HepG2 (cell line): Measurements from ENCODE around the gene EPM2A. TPM values are rescaled to one million over a fixed set of nuclear protein-coding genes. Genes with fewer than 3 reads are reported as not detected.

Source experiments
- IRF2 ChIP-seq: IDR thresholded peaks from 2 replicates; pipeline ENCODE4 v1.6.1; 2018; ENCODE audit warnings: missing genetic modification reagents, missing compliant biosample characterization
- ISL2 ChIP-seq: sonication (generic); formaldehyde crosslinking; IDR thresholded peaks from 2 replicates; pipeline ENCODE4 v1.5.0; 2020; ENCODE audit warnings: missing genetic modification reagents
- KDM6A ChIP-seq: IDR thresholded peaks from 2 replicates; pipeline ENCODE4 v1.6.1; 2016; ENCODE audit warnings: low read depth
- NFE2L2 ChIP-seq: fragments of 150-350 bp; IDR thresholded peaks from 2 replicates; pipeline ENCODE4 v1.6.1; 2014; ENCODE audit warnings: low read length
- NFRKB ChIP-seq: fragments of 450-650 bp; IDR thresholded peaks from 2 replicates; pipeline ENCODE4 v1.6.1; 2017
- NFYB ChIP-seq: sonication (generic); formaldehyde crosslinking; IDR thresholded peaks from 2 replicates; pipeline ENCODE4 v1.4.0; 2020; ENCODE audit warnings: missing genetic modification reagents
- ONECUT2 ChIP-seq: sonication (generic); formaldehyde crosslinking; IDR thresholded peaks from 2 replicates; pipeline ENCODE4 v1.4.0; 2020; ENCODE audit warnings: missing genetic modification reagents
- SNAI1 ChIP-seq: sonication (generic); formaldehyde crosslinking; IDR thresholded peaks from 2 replicates; pipeline ENCODE4 v1.5.0; 2020; ENCODE audit warnings: mild to moderate bottlenecking, missing genetic modification reagents, borderline replicate concordance
- TBP ChIP-seq: sonication (generic); formaldehyde crosslinking; IDR thresholded peaks from 2 replicates; pipeline ENCODE4 v1.5.0; 2020; ENCODE audit warnings: missing genetic modification reagents
- ZNF232 ChIP-seq: sonication (generic); formaldehyde crosslinking; IDR thresholded peaks from 2 replicates; pipeline ENCODE4 v1.4.0; 2020; ENCODE audit warnings: missing genetic modification reagents, borderline replicate concordance
- ZNF274 ChIP-seq: sonication (generic); formaldehyde crosslinking; IDR thresholded peaks from 2 replicates; pipeline ENCODE4 v1.5.1; 2020; ENCODE audit warnings: mild to moderate bottlenecking, missing genetic modification reagents
- polyA plus RNA-seq, 8 experiments: library from polyadenylated mRNA; depleted of rRNA in 3 of 8; stranded (reverse) in 7 of 8; unstranded in 1 of 8; fragments of >200 nt; fragmentation: Illumina TruSeq in 4 of 8; extraction: Trizol in 4 of 8; gene quantifications; 2 replicates each; pipeline versions ENCODE4 v1.2.1 to v1.2.3, GENCODE V29; 2011 to 2016; ENCODE audit warnings: low read depth in 4 of 8, missing spikeins in 1 of 8, mixed read lengths in 1 of 8; ENCODE audit not compliant: insufficient read depth in 1 of 8
- total RNA-seq, 5 experiments: library from RNA; depleted of rRNA; stranded (reverse); fragments of >200 nt; fragmentation: Illumina TruSeq; extraction: Trizol; gene quantifications; 2 replicates each; pipeline ENCODE4 v1.2.3, GENCODE V29; 2016; ENCODE audit warnings: low read depth in 1 of 5
- TF ChIP-seq, protein P1 (sequence below): sonication (generic); formaldehyde crosslinking; IDR thresholded peaks from 2 replicates; pipeline ENCODE4 v1.4.0; 2020; ENCODE audit warnings: missing genetic modification reagents, borderline replicate concordance
- TF ChIP-seq, protein P2 (sequence below): sonication (generic); formaldehyde crosslinking; IDR thresholded peaks from 2 replicates; pipeline ENCODE4 v1.4.0; 2020; ENCODE audit warnings: mild to moderate bottlenecking, missing genetic modification reagents
- TF ChIP-seq, protein P3 (sequence below): sonication (generic); formaldehyde crosslinking; IDR thresholded peaks from 2 replicates; pipeline ENCODE4 v1.8.1; 2023; ENCODE audit warnings: missing genetic modification reagents, inconsistent platforms, borderline replicate concordance
- TF ChIP-seq, protein P4 (sequence below): sonication (generic); formaldehyde crosslinking; IDR thresholded peaks from 2 replicates; pipeline ENCODE4 v1.4.0; 2020; ENCODE audit warnings: missing genetic modification reagents
- TF ChIP-seq, protein P5 (sequence below): sonication (generic); formaldehyde crosslinking; IDR thresholded peaks from 2 replicates; pipeline ENCODE4 v1.4.0; 2020; ENCODE audit warnings: missing genetic modification reagents, borderline replicate concordance
- TF ChIP-seq, protein P6 (sequence below): sonication (generic); formaldehyde crosslinking; IDR thresholded peaks from 2 replicates; pipeline ENCODE4 v1.5.0; 2020; ENCODE audit warnings: mild to moderate bottlenecking, missing genetic modification reagents

EPM2A gene
- total and polyA plus RNA-seq, 2 of the 13 experiments (the other 11 are each of a cell fraction or from before 2014, with no cell fraction given): 4.6 to 9.2 TPM

DNA sequence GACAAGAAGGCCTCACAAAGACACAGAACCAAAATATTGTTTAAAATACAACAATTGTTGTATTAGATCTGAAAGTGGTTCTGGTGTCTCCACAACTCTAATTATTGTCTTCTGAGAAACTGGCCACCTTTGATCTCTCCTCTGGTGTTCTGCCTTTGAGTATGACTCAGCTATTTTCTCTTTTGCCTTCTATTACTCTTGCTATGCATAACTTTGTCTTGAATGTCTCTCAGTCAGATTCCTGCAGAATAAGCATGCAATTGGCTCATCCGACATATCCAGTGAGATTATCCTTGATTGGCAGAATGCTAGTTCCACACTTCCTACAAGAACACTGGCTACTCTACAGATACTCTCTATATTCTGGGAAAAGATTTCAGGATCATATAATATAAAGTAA, 14.3 kb upstream of the EPM2A start (continued):
- TF ChIP-seq, protein P1, sequence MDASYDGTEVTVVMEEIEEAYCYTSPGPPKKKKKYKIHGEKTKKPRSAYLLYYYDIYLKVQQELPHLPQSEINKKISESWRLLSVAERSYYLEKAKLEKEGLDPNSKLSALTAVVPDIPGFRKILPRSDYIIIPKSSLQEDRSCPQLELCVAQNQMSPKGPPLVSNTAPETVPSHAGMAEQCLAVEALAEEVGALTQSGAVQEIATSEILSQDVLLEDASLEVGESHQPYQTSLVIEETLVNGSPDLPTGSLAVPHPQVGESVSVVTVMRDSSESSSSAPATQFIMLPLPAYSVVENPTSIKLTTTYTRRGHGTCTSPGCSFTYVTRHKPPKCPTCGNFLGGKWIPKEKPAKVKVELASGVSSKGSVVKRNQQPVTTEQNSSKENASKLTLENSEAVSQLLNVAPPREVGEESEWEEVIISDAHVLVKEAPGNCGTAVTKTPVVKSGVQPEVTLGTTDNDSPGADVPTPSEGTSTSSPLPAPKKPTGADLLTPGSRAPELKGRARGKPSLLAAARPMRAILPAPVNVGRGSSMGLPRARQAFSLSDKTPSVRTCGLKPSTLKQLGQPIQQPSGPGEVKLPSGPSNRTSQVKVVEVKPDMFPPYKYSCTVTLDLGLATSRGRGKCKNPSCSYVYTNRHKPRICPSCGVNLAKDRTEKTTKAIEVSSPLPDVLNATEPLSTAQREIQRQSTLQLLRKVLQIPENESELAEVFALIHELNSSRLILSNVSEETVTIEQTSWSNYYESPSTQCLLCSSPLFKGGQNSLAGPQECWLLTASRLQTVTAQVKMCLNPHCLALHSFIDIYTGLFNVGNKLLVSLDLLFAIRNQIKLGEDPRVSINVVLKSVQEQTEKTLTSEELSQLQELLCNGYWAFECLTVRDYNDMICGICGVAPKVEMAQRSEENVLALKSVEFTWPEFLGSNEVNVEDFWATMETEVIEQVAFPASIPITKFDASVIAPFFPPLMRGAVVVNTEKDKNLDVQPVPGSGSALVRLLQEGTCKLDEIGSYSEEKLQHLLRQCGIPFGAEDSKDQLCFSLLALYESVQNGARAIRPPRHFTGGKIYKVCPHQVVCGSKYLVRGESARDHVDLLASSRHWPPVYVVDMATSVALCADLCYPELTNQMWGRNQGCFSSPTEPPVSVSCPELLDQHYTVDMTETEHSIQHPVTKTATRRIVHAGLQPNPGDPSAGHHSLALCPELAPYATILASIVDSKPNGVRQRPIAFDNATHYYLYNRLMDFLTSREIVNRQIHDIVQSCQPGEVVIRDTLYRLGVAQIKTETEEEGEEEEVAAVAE (CRISPR knock-in tag): peak; percentile 69; the same call in 1 of the 2 replicates
- TF ChIP-seq ONECUT2 (CRISPR knock-in tag) (no peak), ZNF232 (CRISPR knock-in tag) (no peak), ISL2 (no peak), IRF2 (CRISPR knock-in tag) (peak; percentile 61; the same call in 1 of the 2 replicates), NFE2L2 (peak; percentile 99), NFYB (no peak), SNAI1 (CRISPR knock-in tag) (no peak), NFRKB (no peak), ZNF274 (CRISPR knock-in tag) (no peak), KDM6A (CRISPR knock-in tag) (no peak), TBP (CRISPR knock-in tag) (no peak)
- TF ChIP-seq, protein P2, sequence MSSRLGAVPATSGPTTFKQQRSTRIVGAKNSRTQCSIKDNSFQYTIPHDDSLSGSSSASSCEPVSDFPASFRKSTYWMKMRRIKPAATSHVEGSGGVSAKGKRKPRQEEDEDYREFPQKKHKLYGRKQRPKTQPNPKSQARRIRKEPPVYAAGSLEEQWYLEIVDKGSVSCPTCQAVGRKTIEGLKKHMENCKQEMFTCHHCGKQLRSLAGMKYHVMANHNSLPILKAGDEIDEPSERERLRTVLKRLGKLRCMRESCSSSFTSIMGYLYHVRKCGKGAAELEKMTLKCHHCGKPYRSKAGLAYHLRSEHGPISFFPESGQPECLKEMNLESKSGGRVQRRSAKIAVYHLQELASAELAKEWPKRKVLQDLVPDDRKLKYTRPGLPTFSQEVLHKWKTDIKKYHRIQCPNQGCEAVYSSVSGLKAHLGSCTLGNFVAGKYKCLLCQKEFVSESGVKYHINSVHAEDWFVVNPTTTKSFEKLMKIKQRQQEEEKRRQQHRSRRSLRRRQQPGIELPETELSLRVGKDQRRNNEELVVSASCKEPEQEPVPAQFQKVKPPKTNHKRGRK (CRISPR knock-in tag): no peak
- TF ChIP-seq, protein P3, sequence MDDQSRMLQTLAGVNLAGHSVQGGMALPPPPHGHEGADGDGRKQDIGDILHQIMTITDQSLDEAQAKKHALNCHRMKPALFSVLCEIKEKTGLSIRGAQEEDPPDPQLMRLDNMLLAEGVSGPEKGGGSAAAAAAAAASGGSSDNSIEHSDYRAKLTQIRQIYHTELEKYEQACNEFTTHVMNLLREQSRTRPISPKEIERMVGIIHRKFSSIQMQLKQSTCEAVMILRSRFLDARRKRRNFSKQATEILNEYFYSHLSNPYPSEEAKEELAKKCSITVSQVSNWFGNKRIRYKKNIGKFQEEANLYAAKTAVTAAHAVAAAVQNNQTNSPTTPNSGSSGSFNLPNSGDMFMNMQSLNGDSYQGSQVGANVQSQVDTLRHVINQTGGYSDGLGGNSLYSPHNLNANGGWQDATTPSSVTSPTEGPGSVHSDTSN (CRISPR knock-in tag): no peak
- TF ChIP-seq, protein P4, sequence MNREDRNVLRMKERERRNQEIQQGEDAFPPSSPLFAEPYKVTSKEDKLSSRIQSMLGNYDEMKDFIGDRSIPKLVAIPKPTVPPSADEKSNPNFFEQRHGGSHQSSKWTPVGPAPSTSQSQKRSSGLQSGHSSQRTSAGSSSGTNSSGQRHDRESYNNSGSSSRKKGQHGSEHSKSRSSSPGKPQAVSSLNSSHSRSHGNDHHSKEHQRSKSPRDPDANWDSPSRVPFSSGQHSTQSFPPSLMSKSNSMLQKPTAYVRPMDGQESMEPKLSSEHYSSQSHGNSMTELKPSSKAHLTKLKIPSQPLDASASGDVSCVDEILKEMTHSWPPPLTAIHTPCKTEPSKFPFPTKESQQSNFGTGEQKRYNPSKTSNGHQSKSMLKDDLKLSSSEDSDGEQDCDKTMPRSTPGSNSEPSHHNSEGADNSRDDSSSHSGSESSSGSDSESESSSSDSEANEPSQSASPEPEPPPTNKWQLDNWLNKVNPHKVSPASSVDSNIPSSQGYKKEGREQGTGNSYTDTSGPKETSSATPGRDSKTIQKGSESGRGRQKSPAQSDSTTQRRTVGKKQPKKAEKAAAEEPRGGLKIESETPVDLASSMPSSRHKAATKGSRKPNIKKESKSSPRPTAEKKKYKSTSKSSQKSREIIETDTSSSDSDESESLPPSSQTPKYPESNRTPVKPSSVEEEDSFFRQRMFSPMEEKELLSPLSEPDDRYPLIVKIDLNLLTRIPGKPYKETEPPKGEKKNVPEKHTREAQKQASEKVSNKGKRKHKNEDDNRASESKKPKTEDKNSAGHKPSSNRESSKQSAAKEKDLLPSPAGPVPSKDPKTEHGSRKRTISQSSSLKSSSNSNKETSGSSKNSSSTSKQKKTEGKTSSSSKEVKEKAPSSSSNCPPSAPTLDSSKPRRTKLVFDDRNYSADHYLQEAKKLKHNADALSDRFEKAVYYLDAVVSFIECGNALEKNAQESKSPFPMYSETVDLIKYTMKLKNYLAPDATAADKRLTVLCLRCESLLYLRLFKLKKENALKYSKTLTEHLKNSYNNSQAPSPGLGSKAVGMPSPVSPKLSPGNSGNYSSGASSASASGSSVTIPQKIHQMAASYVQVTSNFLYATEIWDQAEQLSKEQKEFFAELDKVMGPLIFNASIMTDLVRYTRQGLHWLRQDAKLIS (CRISPR knock-in tag): no peak
- TF ChIP-seq, protein P5, sequence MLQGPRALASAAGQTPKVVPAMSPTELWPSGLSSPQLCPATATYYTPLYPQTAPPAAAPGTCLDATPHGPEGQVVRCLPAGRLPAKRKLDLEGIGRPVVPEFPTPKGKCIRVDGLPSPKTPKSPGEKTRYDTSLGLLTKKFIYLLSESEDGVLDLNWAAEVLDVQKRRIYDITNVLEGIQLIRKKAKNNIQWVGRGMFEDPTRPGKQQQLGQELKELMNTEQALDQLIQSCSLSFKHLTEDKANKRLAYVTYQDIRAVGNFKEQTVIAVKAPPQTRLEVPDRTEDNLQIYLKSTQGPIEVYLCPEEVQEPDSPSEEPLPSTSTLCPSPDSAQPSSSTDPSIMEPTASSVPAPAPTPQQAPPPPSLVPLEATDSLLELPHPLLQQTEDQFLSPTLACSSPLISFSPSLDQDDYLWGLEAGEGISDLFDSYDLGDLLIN (CRISPR knock-in tag): no peak
- TF ChIP-seq, protein P6, sequence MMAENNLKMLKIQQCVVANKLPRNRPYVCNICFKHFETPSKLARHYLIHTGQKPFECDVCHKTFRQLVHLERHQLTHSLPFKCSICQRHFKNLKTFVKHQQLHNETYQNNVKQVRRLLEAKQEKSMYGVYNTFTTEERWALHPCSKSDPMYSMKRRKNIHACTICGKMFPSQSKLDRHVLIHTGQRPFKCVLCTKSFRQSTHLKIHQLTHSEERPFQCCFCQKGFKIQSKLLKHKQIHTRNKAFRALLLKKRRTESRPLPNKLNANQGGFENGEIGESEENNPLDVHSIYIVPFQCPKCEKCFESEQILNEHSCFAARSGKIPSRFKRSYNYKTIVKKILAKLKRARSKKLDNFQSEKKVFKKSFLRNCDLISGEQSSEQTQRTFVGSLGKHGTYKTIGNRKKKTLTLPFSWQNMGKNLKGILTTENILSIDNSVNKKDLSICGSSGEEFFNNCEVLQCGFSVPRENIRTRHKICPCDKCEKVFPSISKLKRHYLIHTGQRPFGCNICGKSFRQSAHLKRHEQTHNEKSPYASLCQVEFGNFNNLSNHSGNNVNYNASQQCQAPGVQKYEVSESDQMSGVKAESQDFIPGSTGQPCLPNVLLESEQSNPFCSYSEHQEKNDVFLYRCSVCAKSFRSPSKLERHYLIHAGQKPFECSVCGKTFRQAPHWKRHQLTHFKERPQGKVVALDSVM (CRISPR knock-in tag): no peak
